Upper lobe of right lung (tissue), 1 donor: ENCODE data around the gene ACOT8. TPM values are rescaled to one million over a fixed set of nuclear protein-coding genes. Genes with fewer than 3 reads are reported as not detected.
"Not testable (repeated sequence)": the region's sequence is repeated elsewhere in the genome, so short reads cannot be mapped to it uniquely, and the experiment has no call there.

Experiments
- ATAC-seq: fragments of 200-7000 bp; cut with Tn5 transposase; one replicate; pipeline ENCODE4 v1.9.1; 2020; ENCODE audit warnings: mild to moderate bottlenecking, moderate library complexity
- DNase-seq: peaks from one replicate; pipeline ENCODE4 v3.0.0-alpha.2; 2020
- H3K27ac ChIP-seq: fragments of 200-600 bp; one replicate; pipeline ENCODE4 v1.8.0; 2022
- H3K27me3 ChIP-seq: fragments of 200-600 bp; one replicate; pipeline ENCODE4 v1.8.0; 2022; ENCODE audit warnings: mild to moderate bottlenecking
- H3K36me3 ChIP-seq: fragments of 200-600 bp; one replicate; pipeline ENCODE4 v1.8.0; 2022
- H3K4me1 ChIP-seq: fragments of 200-600 bp; one replicate; pipeline ENCODE4 v1.8.0; 2022
- H3K4me3 ChIP-seq: fragments of 200-600 bp; one replicate; pipeline ENCODE4 v1.8.0; 2022; ENCODE audit warnings: mild to moderate bottlenecking
- H3K9me3 ChIP-seq: fragments of 200-600 bp; one replicate; pipeline ENCODE4 v1.8.0; 2022
- CTCF ChIP-seq: fragments of 200-600 bp; IDR thresholded peaks from one replicate; pipeline ENCODE4 v1.8.0; 2022; ENCODE audit warnings: antibody characterized with exemption
- intact Hi-C: fragments of 100-400 bp; cut with DNase I; formaldehyde crosslinking; loops from one replicate; pipeline ENCODE4 v1.11.0; 2022
- total RNA-seq: library from RNA; stranded (reverse); fragmentation: NEBNext Ultra II Directional; extraction: Animal tissue kit (Norgen Biotek cat#: 25700); gene quantifications from one replicate; pipeline ENCODE4 v1.2.1, GENCODE V29; 2021
- donor health status: DM: no; HTN: yes; CAD: no; lungs with severe emphysema.

The ACOT8 gene
- total RNA-seq, 1 donor from 2014 or later, result 23.5 TPM

- no peaks in the 10 kb centered on the region for H3K27me3 ChIP-seq
- peak; percentile 87 for ATAC-seq
- peaks cover 31% of the 10 kb centered on the region for H3K4me1 ChIP-seq
- peak overlapping the region; percentile 90 for H3K27ac ChIP-seq
- TF ChIP-seq CTCF, result no peak
- peak; percentile 86 for DNase-seq
- H3K9me3 ChIP-seq, result no peaks in the 10 kb centered on the region
- peaks cover 8% of the 10 kb centered on the region for H3K36me3 ChIP-seq
- peak overlapping the region; percentile 76 for H3K4me3 ChIP-seq
- intact Hi-C loops, result no loop called here
Observed at GRCh38 chr20:45833883-45834796, 23.1 kb downstream of the ACOT8 start.

GRCh38 chr20:45833030-45833882 is 23.9 kb downstream of the ACOT8 start, which contains the start of gene SNX21:
SNX21 (plus strand) TSS chr20:45833799; CDS start chr20:45833920, 121 bp downstream.
- Histone ChIP-seq H3K9me3 (no peaks in the 10 kb centered on the region), H3K27me3 (no peaks in the 10 kb centered on the region), H3K4me3 (peak within 1 kb of the TSS; percentile 76), H3K27ac (peak within 1 kb of the TSS; percentile 90), H3K4me1 (peaks cover 31% of the 10 kb centered on the region), H3K36me3 (peaks cover 5% of the 10 kb centered on the region)
- DNase-seq, result peak; percentile 91
- no peak for TF ChIP-seq CTCF
- peak; percentile 90 for ATAC-seq
- intact Hi-C loops, result no loop called here

GRCh38 chr20:45832619-45833018 is 24.6 kb downstream of the ACOT8 start:
- no peaks in the 10 kb centered on the region for H3K9me3 ChIP-seq
- peaks cover 31% of the 10 kb centered on the region for H3K4me1 ChIP-seq
- DNase-seq (no peak), ATAC-seq (no peak)
- no peaks in the 10 kb centered on the region for H3K36me3 ChIP-seq
- intact Hi-C loops, result no loop called here
- H3K4me3 ChIP-seq, result peak overlapping the region; percentile 76
- no peaks in the 10 kb centered on the region for H3K27me3 ChIP-seq
- TF ChIP-seq CTCF, result no peak
- H3K27ac ChIP-seq, result peak overlapping the region; percentile 90

GRCh38 chr20:45829673-45830106 is 27.5 kb downstream of the ACOT8 start:
- H3K4me3 ChIP-seq, H3K27me3 ChIP-seq, H3K36me3 ChIP-seq, intact Hi-C loops, DNase-seq, ATAC-seq, H3K9me3 ChIP-seq, H3K27ac ChIP-seq: not testable (repeated sequence)
- peaks cover 17% of the 10 kb centered on the region for H3K4me1 ChIP-seq

GRCh38 chr20:45828589-45828988 is 28.6 kb downstream of the ACOT8 start:
- TF ChIP-seq CTCF, result no peak
- DNase-seq, result no peak
- Histone ChIP-seq H3K9me3 (no peaks in the 10 kb centered on the region), H3K27me3 (peaks cover 5% of the 10 kb centered on the region), H3K4me1 (peaks cover 22% of the 10 kb centered on the region), H3K36me3 (no peaks in the 10 kb centered on the region), H3K27ac (peak overlapping the region; percentile 11), H3K4me3 (no peak overlapping the region)
- ATAC-seq, result no peak
- intact Hi-C loops, result no loop called here

- Histone ChIP-seq H3K4me1 (peaks cover 22% of the 10 kb centered on the region), H3K9me3 (no peaks in the 10 kb centered on the region), H3K27me3 (peaks cover 10% of the 10 kb centered on the region), H3K36me3 (no peaks in the 10 kb centered on the region), H3K27ac (no peak overlapping the region), H3K4me3 (no peak overlapping the region)
- DNase-seq, result no peak
- ATAC-seq, result no peak
- TF ChIP-seq CTCF, result no peak
- intact Hi-C loops, result no loop called here
Observed at GRCh38 chr20:45827712-45828111, 29.5 kb downstream of the ACOT8 start.
